Measurements from ENCODE around the gene CACNG5.

DNA sequence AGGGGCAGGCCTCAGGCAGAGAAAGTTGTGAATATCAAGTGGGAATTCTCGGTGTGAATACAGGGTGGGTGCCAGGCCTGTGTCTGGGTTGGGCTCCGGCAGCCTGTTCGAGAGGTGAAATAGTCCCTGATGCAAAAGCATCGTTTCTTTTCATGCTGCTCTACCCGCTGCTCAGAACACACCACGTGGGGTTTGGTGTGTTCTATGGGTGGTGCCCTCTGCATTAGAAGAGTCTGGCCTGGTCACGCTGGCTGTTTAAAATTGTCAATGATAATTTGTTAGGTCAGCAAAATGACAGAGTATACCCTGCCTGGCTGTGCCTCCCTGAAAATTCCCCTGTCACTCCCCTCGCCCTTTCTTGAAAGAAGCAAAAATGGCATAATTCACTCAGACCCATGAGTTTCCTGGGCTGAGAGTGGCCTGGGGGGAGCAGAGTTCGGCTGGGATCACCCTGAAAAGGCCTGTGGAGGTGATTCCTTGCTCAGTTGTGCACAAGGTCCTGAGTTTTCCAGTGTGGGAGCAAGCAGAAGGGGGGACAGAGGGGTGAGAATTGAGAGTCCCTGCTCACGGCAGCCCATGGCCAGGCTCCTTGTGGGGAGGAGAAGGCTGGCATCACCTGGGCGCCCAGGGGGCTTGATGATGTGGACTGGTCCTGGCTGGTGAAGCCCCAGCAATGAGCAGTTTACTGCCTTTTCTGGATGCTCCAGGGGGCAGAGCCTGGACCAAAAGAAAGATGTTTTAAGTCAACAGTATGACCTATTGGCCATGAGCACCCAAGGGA, 3.2 kb downstream of the CACNG5 start:
- TF ChIP-seq CTCF (IDR thresholded peaks at IDR 0.05) (no peak), POLR2A (IDR thresholded peaks at IDR 0.05) (no peak)

Measured in right lobe of liver (tissue), 4 donors.